LNCaP clone FGC (cell line): ENCODE data around the gene MIGA2.

Experiments used
- DNase-seq: peaks from one replicate; pipeline ENCODE4 v3.0.0-alpha.2; 2011; ENCODE audit warnings: low read depth
- H3K4me3 ChIP-seq: 2 replicates; pipeline ENCODE4 v1.5.1; 2011; ENCODE audit warnings: mild to moderate bottlenecking, low read depth, low read length, control low read depth
- CTCF ChIP-seq: IDR thresholded peaks from 2 replicates; pipeline ENCODE4 v1.5.1; 2012; ENCODE audit warnings: mild to moderate bottlenecking; ENCODE audit not compliant: control insufficient read depth, insufficient read depth; ENCODE audit errors: extremely low read depth

Gene MIGA2

GRCh38 chr9:129093602-129094386, 57.4 kb downstream of the MIGA2 start:
- TF ChIP-seq CTCF, result no peak
- no peak for DNase-seq
- H3K4me3 ChIP-seq, result no peak overlapping the region

GRCh38 chr9:129094387-129095169, 58.2 kb downstream of the MIGA2 start:
- TF ChIP-seq CTCF, result no peak
- DNase-seq, result no peak
- no peak overlapping the region for H3K4me3 ChIP-seq

- TF ChIP-seq CTCF, result no peak
- DNase-seq, result no peak
- H3K4me3 ChIP-seq, result no peak overlapping the region
Observed at GRCh38 chr9:129095170-129095667, 58.8 kb downstream of the MIGA2 start.

- DNase-seq, result no peak
- no peak for TF ChIP-seq CTCF
- no peak overlapping the region for H3K4me3 ChIP-seq
Observed at GRCh38 chr9:129095908-129096307, 59.5 kb downstream of the MIGA2 start.

- no peak for TF ChIP-seq CTCF
- DNase-seq, result no peak
- no peak overlapping the region for H3K4me3 ChIP-seq
Observed at GRCh38 chr9:129097671-129098306, 61.4 kb downstream of the MIGA2 start.

- H3K4me3 ChIP-seq, result no peak overlapping the region
- no peak for DNase-seq
- no peak for TF ChIP-seq CTCF
Observed at GRCh38 chr9:129098328-129098727, 61.9 kb downstream of the MIGA2 start.
